Neuronal stem cell (in vitro differentiated cells): ENCODE data around the gene RAB5B.
A peak's percentile ranks its signal among the peaks of the same experiment; 100 is the strongest.

Experiments
- DNase-seq: peaks from one replicate; pipeline ENCODE4 v3.0.0-alpha.2; 2013; ENCODE audit warnings: low spot score
- H2AFZ ChIP-seq: one replicate; pipeline ENCODE4 v1.6.1; 2013; ENCODE audit warnings: mild to moderate bottlenecking, low read length, inconsistent platforms
- H2AK5ac ChIP-seq: 2 replicates; pipeline ENCODE4 v1.6.1; 2013; ENCODE audit warnings: low read depth, mild to moderate bottlenecking, inconsistent platforms, low read length, moderate library complexity, mixed read lengths
- H2BK120ac ChIP-seq: 2 replicates; pipeline ENCODE4 v1.6.1; 2013; ENCODE audit warnings: low read depth, mild to moderate bottlenecking, inconsistent platforms, low read length, moderate library complexity, mixed read lengths
- H2BK12ac ChIP-seq: one replicate; pipeline ENCODE4 v1.6.1; 2013; ENCODE audit warnings: low read length, inconsistent platforms
- H2BK15ac ChIP-seq: 2 replicates; pipeline ENCODE4 v1.6.1; 2013; ENCODE audit warnings: mild to moderate bottlenecking, low read length, inconsistent platforms, mixed read lengths
- H2BK5ac ChIP-seq: one replicate; pipeline ENCODE4 v1.6.1; 2013; ENCODE audit warnings: inconsistent platforms, mild to moderate bottlenecking, low read length, moderate library complexity
- H3K14ac ChIP-seq: one replicate; pipeline ENCODE4 v1.6.1; 2013; ENCODE audit warnings: low read length, inconsistent platforms
- H3K18ac ChIP-seq: 2 replicates; pipeline ENCODE4 v1.6.1; 2013; ENCODE audit warnings: low read length, inconsistent platforms
- H3K23ac ChIP-seq: 2 replicates; pipeline ENCODE4 v1.6.1; 2013; ENCODE audit warnings: low read depth, mild to moderate bottlenecking, mixed read lengths, low read length, inconsistent platforms; ENCODE audit not compliant: poor library complexity
- H3K27ac ChIP-seq: replicated peaks from 3 replicates; pipeline ENCODE4 v1.5.1; 2013; ENCODE audit warnings: low read length, inconsistent platforms
- H3K27me3 ChIP-seq, 3 experiments: 2 replicates each; pipeline ENCODE4 v1.6.1; 2013; ENCODE audit warnings: low read length in 3 of 3, mild to moderate bottlenecking in 2 of 3, inconsistent platforms in 1 of 3, low read depth in 1 of 3, mixed read lengths in 1 of 3, moderate library complexity in 1 of 3; ENCODE audit not compliant: control insufficient read depth in 3 of 3, insufficient read depth in 3 of 3
- H3K36me3 ChIP-seq, 2 donors: replicated peaks in 1 of 2; 2 replicates each; pipeline ENCODE4 v1.6.1; 2013; ENCODE audit warnings: low read length in 2 of 2; ENCODE audit not compliant: control insufficient read depth in 2 of 2, insufficient read depth in 2 of 2
- H3K4ac ChIP-seq: 2 replicates; pipeline ENCODE4 v1.6.1; 2013; ENCODE audit warnings: inconsistent platforms, mild to moderate bottlenecking, low read length, moderate library complexity
- H3K4me1 ChIP-seq, 2 donors: 1 replicate in 1 of 2; 2 replicates in 1 of 2; pipeline ENCODE4 v1.6.1; 2013; ENCODE audit warnings: low read length in 2 of 2, low read depth in 1 of 2; ENCODE audit not compliant: control insufficient read depth in 2 of 2, insufficient read depth in 1 of 2
- H3K4me2 ChIP-seq: one replicate; pipeline ENCODE4 v1.6.1; 2013; ENCODE audit warnings: mild to moderate bottlenecking, low read length, inconsistent platforms; ENCODE audit not compliant: insufficient read depth, poor library complexity, severe bottlenecking
- H3K4me3 ChIP-seq, 2 donors: 2 replicates each; pipeline ENCODE4 v1.5.1; 2013; ENCODE audit warnings: low read length in 2 of 2, mild to moderate bottlenecking in 2 of 2, inconsistent platforms in 1 of 2, moderate library complexity in 1 of 2
- H3K79me1 ChIP-seq: one replicate; pipeline ENCODE4 v1.6.1; 2013; ENCODE audit warnings: low read depth, mild to moderate bottlenecking, inconsistent platforms, low read length, moderate library complexity
- H3K9ac ChIP-seq: one replicate; pipeline ENCODE4 v1.6.1; 2013; ENCODE audit warnings: mild to moderate bottlenecking, low read depth, low read length, inconsistent platforms; ENCODE audit not compliant: poor library complexity
- H3K9me3 ChIP-seq, 2 donors: replicated peaks in 1 of 2; 2 replicates each; pipeline versions ENCODE3 to v1.6.1; 2013; ENCODE audit warnings: low read length in 2 of 2, mild to moderate bottlenecking in 2 of 2, inconsistent platforms in 1 of 2, low read depth in 1 of 2, mixed read lengths in 1 of 2, moderate library complexity in 1 of 2; ENCODE audit not compliant: control insufficient read depth in 2 of 2, insufficient read depth in 1 of 2
- H4K8ac ChIP-seq: one replicate; pipeline ENCODE4 v1.6.1; 2013; ENCODE audit warnings: low read depth, mild to moderate bottlenecking, inconsistent platforms, low read length, moderate library complexity
- H4K91ac ChIP-seq: one replicate; pipeline ENCODE4 v1.6.1; 2013; ENCODE audit warnings: low read length, low read depth, mild to moderate bottlenecking, inconsistent platforms; ENCODE audit not compliant: poor library complexity
- WGBS, 2 donors: extraction: QIAGEN DNeasy Blood & Tissue Kit; methylation state at CpG; one replicate each; pipeline ENCODE4 v1.1.7; 2013; ENCODE audit warnings: missing lambda C conversion rate in 2 of 2, mixed read lengths in 1 of 2; ENCODE audit not compliant: insufficient read length in 2 of 2, insufficient replicate concordance in 1 of 2; ENCODE audit errors: extremely low coverage in 2 of 2; 5-methylcytosine and 5-hydroxymethylcytosine counted together

RAB5B gene

GRCh38 chr12:55957106-55957859, 16.6 kb upstream of the RAB5B start:
- Histone ChIP-seq H4K8ac (no peak overlapping the region), H4K91ac (no peak overlapping the region), H2BK5ac (no peak overlapping the region), H2AFZ (no peak overlapping the region), H3K79me1 (no peaks in the 10 kb centered on the region), H3K9me3 (no peaks in the 10 kb centered on the region), H3K27me3 (no peaks in the 10 kb centered on the region), H3K23ac (no peak overlapping the region), H3K4me2 (no peak overlapping the region), H2BK15ac (no peak overlapping the region), H2BK120ac (peak overlapping the region; percentile 52), H3K4ac (no peak overlapping the region), H3K14ac (no peak overlapping the region), H3K36me3 (peaks cover 33 to 56% of the 10 kb centered on the region in 2 donors), H3K27ac (no peak overlapping the region), H2BK12ac (no peak overlapping the region), H2AK5ac (no peak overlapping the region), H3K4me3 (peak overlapping the region in 1 of 2 donors; percentile 19), H3K4me1 (no peaks in the 10 kb centered on the region), H3K18ac (no peak overlapping the region), H3K9ac (no peak overlapping the region)
- no CpG with 5 or more reads among the region's 5 CpGs for WGBS, 2 donors
- no peak for DNase-seq

GRCh38 chr12:55963760-55964159, 10.1 kb upstream of the RAB5B start:
- no peak overlapping the region for H2BK120ac ChIP-seq
- H3K14ac ChIP-seq: no peak overlapping the region
- H2AFZ ChIP-seq: no peak overlapping the region
- H2BK12ac ChIP-seq: no peak overlapping the region
- no peak overlapping the region for H2BK5ac ChIP-seq
- no peak overlapping the region for H3K18ac ChIP-seq
- H3K79me1 ChIP-seq: peaks cover 1% of the 10 kb centered on the region
- peak overlapping the region in 1 of 2 donors; percentile 5 for H3K4me3 ChIP-seq
- WGBS, 2 donors: no CpG with 5 or more reads among the region's 2 CpGs
- H3K4me1 ChIP-seq: peaks cover 8 to 15% of the 10 kb centered on the region in 2 donors
- no peak overlapping the region for H3K9ac ChIP-seq
- H3K9me3 ChIP-seq: no peaks in the 10 kb centered on the region
- no peak overlapping the region for H3K4me2 ChIP-seq
- H3K23ac ChIP-seq: no peak overlapping the region
- no peak overlapping the region for H3K27ac ChIP-seq
- no peak overlapping the region for H2BK15ac ChIP-seq
- no peak overlapping the region for H4K91ac ChIP-seq
- H4K8ac ChIP-seq: no peak overlapping the region
- H3K27me3 ChIP-seq: no peaks in the 10 kb centered on the region
- H3K36me3 ChIP-seq: peaks cover 5 to 13% of the 10 kb centered on the region in 2 donors
- no peak overlapping the region for H2AK5ac ChIP-seq
- no peak overlapping the region for H3K4ac ChIP-seq
- DNase-seq: no peak

GRCh38 chr12:55965240-55965639, 8.6 kb upstream of the RAB5B start:
- no peak overlapping the region for H3K23ac ChIP-seq
- H3K4me2 ChIP-seq: peak overlapping the region; percentile 79
- no peak overlapping the region for H4K8ac ChIP-seq
- no peak overlapping the region for H2BK5ac ChIP-seq
- WGBS, 2 donors: no CpG with 5 or more reads among the region's 5 CpGs
- peaks cover 1% of the 10 kb centered on the region for H3K79me1 ChIP-seq
- peaks cover 8 to 15% of the 10 kb centered on the region in 2 donors for H3K4me1 ChIP-seq
- no peaks in the 10 kb centered on the region for H3K27me3 ChIP-seq
- H3K18ac ChIP-seq: peak overlapping the region; percentile 44
- H3K27ac ChIP-seq: peak overlapping the region; percentile 80
- H3K36me3 ChIP-seq: peaks cover 8 to 27% of the 10 kb centered on the region in 2 donors
- peak overlapping the region; percentile 14 for H3K9ac ChIP-seq
- no peak overlapping the region for H4K91ac ChIP-seq
- no peak overlapping the region for H2BK12ac ChIP-seq
- no peak overlapping the region for H2BK15ac ChIP-seq
- peak; percentile 44 for DNase-seq
- H3K9me3 ChIP-seq: no peaks in the 10 kb centered on the region
- no peak overlapping the region for H3K4ac ChIP-seq
- no peak overlapping the region for H2BK120ac ChIP-seq
- peak overlapping the region; percentile 97 for H2AFZ ChIP-seq
- H2AK5ac ChIP-seq: peak overlapping the region; percentile 1
- H3K14ac ChIP-seq: no peak overlapping the region
- H3K4me3 ChIP-seq: peak overlapping the region; percentile 80 to 82

GRCh38 chr12:55965941-55966407, 7.9 kb upstream of the RAB5B start, which contains the start of gene PMEL:
PMEL (minus strand) TSS chr12:55966042; CDS start chr12:55966011, 31 bp downstream.
- Histone ChIP-seq H3K4ac (peak within 1 kb of the TSS; percentile 5), H3K79me1 (peaks cover 1% of the 10 kb centered on the region), H3K4me2 (peak within 1 kb of the TSS; percentile 79), H3K18ac (peak within 1 kb of the TSS; percentile 96), H2BK120ac (no peak within 1 kb of the TSS), H2AFZ (peak within 1 kb of the TSS; percentile 97), H4K8ac (no peak within 1 kb of the TSS), H3K4me3 (peak within 1 kb of the TSS; percentile 82 to 95), H3K27me3 (no peaks in the 10 kb centered on the region), H2BK15ac (peak within 1 kb of the TSS; percentile 19), H2BK12ac (no peak within 1 kb of the TSS), H3K14ac (no peak within 1 kb of the TSS), H3K23ac (peak within 1 kb of the TSS; percentile 20), H2AK5ac (peak within 1 kb of the TSS; percentile 66), H3K27ac (peak within 1 kb of the TSS; percentile 80), H3K9ac (peak within 1 kb of the TSS; percentile 84), H3K9me3 (no peaks in the 10 kb centered on the region), H3K4me1 (peaks cover 8 to 20% of the 10 kb centered on the region in 2 donors), H4K91ac (no peak within 1 kb of the TSS), H2BK5ac (peak within 1 kb of the TSS; percentile 70), H3K36me3 (peaks cover 13 to 34% of the 10 kb centered on the region in 2 donors)
- no CpG with 5 or more reads among the region's 4 CpGs for WGBS, 2 donors
- DNase-seq: peak; percentile 65
